HG02885 (cell line): ENCODE results near the gene HNRNPLL.
A peak's percentile ranks its signal among the peaks of the same experiment; 100 is the strongest.
"Not testable (repeated sequence)": the region's sequence is repeated elsewhere in the genome, so short reads cannot be mapped to it uniquely, and the experiment has no call there.

Experiments used
- ATAC-seq: cut with Tn5 transposase; IDR thresholded peaks from one replicate; pipeline ENCODE4 v1.9.1; 2021; ENCODE audit warnings: mild to moderate bottlenecking; ENCODE audit not compliant: unreplicated experiment, poor library complexity

HNRNPLL gene

DNA sequence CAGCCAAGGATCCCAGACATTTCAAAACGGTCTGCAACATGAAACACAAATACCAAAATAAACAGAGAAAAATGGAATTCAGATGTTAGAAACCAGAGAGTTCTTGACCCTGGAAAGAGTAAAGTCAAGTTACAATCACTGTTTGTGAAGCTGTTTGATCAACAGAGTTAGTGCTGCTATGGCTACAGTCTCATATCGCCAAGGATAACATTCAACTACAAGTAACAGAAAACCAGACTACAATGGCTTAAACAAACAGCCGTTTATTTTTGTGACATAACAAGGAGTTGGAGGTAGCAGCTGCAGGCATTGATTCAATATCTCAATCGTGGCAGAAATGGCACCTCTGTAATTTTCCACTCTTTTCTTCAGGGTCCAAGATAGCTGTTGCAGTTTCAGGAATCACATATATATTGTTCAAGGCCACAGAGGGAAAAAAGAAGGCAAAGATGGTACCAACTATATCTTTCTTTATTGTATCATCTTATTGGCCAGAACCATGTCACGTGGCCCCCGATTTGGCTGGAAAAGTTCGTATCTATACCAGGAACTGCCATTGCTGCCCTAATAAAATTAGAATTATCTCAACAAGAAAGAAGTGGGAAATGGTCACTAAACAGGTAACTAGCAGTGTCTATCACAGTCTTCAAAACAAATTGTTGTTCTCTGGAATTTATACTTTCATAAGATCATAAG is 17.7 kb upstream of the HNRNPLL start:
- ATAC-seq: no peak

DNA sequence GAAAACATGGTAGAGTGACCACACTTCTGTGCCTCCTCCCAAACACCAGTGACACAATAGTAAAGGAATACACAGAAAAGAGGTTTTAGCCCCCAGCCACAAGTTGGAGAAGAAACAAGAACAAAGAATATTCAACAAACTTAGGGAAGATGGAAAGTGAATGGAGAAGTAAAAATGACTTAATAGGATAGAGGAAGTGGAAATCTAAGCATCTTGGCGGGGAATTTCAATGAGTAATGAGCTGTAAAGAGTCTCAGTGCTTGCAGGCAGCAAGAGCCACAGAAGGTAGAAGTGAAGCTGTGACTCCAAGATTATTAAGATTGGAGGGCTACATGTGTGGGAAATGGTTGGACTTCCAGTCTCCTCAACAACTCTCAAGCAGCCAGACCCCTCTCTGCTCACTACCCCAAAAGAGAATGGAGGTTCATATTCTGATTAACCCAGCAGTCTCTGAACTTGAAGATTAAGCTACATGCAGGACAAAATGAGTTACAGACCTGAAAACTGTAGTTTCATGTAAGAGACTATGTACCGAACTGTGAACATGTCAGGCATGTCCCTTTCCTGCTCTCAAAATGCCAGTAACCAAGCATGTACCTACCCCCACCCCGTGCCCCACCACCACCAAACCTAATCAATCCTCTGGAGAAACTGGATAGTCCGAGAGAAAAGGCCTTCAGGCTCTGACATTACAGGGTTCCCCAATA is 16.9 kb upstream of the HNRNPLL start:
- peak; percentile 50 for ATAC-seq

GRCh38 chr2:38617301-38617700 is 14.6 kb upstream of the HNRNPLL start:
- no peak for ATAC-seq

- no peak for ATAC-seq
Measured at GRCh38 chr2:38615237-38615636, 12.5 kb upstream of the HNRNPLL start.

DNA sequence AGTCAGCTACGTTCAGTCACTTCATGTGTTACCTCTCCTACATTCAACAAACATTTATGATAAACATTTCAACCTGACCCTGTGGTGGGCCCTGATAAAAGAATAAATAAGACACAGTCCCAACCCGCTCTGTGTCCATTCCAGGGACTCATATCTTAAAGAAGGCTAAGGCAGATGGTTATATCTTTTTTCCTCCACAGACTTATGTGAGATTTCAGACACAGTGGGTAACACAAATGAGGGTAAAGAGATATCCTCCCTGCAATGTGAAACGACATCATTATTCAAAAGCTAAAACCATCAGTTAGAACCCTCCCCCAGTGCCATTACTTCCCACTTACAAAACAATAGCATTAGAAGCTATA is 11.1 kb upstream of the HNRNPLL start:
- no peak for ATAC-seq

DNA sequence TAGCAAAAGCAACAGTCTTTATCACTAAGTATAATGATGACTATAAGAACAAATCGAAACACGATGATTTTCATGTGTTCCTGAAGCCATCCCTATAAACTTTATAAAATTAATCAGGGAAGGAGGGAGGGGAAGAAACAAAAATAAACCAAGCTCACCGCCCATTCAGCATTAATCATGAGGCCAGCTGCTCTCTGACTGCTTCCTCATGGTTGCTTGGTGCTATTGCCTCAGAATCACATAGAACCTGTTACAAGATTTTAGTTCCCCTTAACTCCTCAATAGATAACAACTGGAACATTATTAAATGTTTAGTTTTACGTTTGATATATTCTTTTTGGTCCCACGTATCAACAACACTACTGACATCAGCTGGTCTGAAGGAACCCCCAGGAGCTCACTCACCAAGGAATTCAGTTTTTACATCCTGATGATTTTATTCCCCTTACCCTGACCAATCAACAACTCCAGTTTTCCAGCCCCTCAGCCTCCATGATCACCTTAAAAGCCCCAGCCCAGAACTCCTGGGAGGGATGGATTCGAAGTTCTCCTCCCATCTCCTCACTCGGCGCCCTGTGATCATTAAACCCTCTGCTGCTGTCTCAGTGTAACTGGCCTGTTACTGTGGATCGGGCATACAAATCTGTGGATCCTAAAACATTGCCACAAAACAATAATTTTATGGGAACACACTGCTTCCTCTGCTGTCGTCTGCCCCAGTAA is 10.6 kb upstream of the HNRNPLL start:
- no peak for ATAC-seq

GRCh38 chr2:38610851-38611801 is 8.4 kb upstream of the HNRNPLL start:
- ATAC-seq: peak; percentile 81

DNA sequence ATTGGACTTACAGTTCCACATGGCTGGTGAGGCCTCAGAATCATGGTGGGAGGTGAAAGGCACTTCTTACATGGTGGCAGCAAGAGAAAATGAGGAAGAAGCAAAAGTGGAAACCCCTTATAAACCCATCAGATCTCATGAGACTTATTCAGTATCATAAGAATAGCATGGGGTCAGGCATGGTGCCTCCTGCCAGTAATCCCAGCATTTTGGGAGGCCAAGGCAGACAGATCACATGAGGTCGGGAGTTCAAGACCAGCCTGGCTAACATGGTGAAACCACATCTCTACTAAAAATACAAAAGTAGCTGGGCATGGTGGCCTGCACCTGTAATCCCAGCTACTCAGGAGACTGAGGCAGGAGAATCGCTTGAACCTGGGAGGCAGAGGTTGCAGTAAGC is 6.5 kb upstream of the HNRNPLL start:
- ATAC-seq: not testable (repeated sequence)

DNA sequence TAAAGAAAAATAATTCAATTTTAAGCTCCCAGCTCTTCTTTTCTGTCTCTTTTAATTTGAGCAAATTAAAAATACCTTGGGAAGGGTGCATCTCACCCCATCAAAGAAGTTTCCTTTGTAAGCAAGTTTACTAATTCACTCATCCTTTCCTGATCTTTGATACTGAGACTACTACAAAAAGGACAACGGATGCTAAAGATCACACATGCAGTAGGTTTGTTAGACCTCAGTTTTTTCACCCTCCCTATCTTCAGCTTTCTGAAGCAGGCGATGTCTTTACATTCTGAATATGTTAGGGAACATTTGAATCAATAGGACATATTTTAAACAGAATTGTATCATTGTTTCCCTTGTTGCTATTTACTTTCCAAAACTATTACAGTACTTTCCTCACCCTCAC is 6.0 kb upstream of the HNRNPLL start:
- ATAC-seq: no peak

DNA sequence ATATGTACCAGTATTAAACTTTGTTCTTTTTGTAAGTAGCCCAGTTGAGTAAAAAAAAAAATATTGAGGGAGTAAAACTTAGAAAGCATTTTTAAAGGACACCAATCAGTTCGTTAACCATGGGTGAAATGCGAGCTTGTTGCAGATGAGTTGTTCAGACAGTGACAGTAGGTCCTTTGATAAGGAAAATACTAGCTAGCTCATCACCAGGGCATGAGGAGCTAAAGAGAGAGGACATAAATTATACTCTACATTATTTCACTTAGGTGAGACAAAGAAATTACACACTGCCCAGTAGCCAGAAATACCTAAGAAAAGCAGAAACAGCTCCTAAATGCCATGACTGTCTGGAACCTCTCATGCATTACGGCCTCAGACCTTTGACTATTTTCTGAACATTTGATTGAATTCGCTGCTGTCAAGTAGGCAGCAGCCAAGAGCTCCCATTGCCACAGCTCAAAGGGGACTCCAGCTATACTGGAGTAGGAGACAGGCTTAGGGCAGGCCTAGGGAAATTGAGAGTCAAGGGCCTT is 2.6 kb upstream of the HNRNPLL start:
- ATAC-seq: no peak

DNA sequence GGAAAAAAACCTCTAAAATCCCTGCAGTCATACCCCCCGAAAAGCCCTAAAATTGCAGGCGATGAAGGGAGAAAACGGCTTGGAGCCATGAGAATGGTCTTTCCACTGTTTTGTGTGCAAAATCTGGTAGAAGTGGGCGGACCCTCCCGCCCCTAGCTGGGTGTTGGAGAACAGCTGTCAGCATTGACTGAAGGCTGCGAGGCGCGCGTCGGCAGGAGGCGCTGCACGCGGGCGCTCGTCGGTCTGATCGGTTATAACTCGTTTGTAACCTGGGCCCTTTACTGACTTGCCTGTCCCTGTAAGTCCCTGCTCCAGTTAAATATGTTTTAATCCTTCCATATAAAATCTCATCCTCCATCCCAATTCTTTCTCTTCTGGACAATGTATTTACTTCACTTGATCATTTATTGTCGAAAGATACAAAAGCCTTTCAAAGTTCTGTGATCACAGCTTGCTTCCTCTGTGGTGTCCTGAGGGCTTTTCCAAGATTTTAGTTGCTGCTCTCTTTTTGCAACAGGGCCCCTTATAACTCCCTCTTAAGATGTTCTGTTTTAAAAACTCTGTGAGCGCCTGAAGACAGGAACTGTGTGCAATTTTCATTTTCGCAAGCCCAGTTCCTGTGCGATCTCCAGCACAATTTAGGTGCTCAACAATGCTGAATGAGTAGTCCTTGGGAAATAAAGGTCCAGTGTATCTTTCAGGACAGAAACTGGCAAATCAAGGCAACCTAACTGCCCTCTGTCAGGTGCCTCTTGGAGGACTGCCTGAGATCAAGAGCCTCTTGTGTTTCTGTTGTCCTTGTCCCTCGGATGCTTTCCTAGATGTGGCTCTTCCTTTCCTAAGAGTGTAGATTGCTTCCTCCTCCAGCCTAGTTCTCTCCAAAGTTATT is 918 bp upstream of the HNRNPLL start:
- peak; percentile 54 for ATAC-seq

DNA sequence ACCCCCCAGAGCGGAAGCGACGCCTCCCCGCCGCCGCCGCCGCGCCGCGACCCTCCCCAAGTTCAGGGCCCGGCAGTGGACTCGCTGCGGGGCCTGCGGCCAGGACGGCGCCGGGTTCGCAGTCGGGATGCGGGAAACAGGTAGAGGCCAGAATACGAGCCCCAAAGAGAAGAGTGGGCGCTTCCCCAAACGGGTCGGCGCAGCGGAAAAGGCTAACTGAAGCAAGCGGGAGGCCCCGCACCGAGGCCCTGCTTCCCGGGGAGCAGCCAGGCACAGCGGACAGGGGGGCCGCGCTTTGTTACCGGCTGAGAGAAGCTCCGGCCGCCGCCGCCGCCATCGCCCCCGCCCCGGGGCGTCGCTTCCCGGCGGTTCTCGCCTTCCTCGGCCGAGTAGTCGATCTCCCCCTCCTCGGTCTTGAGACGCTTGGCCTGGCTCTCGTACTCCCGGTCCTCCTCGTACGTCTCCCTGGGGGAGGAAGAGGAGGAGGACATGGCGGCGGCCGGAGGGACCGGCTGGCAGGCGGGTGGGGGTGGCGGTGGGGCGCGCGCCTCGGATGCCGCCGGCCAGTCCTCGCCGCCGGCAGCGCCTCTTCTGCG is 494 bp downstream of the HNRNPLL start:
- ATAC-seq: peak; percentile 10

DNA sequence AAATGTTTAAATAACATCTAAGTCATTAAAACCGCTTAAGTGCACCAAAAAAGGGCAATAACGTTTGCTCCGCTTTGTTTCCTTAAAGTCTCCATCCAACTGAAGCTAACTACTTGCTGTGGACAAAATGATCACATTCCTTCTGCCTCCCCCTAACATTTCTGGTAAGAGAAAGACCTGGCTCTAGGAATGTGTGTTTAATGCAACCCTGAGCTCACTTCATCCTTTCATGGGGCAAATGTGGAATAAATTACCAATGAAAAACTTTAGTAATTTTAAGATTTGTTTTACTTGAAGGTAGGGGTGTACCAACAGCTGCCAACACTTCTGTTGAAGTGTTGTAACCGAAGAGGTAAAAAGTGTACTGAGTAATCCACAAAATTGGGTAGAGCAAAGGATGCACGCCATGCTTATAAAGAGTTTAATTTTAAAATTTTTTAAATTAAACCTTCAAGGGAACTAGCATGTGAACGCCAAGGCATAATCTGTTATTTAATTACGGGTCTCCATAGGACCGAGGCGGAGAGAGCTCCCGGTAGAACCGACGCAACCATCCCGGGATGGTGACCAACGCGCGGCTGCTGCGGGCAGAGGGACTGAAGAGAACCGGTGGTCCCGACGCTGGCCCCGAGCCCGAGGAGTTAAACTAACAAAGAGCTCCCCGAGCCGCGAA is 1.1 kb downstream of the HNRNPLL start:
- no peak for ATAC-seq

GRCh38 chr2:38600921-38601455 is 1.7 kb downstream of the HNRNPLL start:
- no peak for ATAC-seq

GRCh38 chr2:38600242-38600891 is 2.4 kb downstream of the HNRNPLL start:
- ATAC-seq: no peak

DNA sequence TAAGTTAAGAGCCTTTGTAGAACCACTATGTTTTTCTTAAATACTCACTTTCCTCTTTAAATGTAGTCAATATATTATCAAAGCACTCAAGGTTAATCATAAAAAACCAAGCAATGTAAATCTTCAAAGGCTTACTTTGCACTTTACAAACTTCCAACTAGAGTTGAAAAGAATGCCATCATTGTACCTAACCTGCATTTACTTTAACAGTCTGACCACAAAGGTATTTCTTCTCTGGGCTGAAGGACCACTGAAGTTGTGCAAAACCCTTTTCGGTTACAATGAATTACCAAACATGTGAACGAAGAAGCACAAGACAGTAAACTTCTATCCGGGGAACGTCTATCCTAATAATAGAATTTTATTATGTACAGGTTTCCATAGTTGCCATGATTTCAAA is 3.0 kb downstream of the HNRNPLL start:
- ATAC-seq: no peak

- ATAC-seq: no peak
Measured at GRCh38 chr2:38598991-38599295, 3.8 kb downstream of the HNRNPLL start.
